Endothelial cell of umbilical vein (primary cell): Measurements from ENCODE around the gene KCNE4. TPM values are rescaled to one million over a fixed set of nuclear protein-coding genes. Genes with fewer than 3 reads are reported as not detected.

Experiments used
- BruUV-seq: library from RNA; stranded (reverse); fragments of 400-500 nt; replicated peaks from 2 replicates; lab custom pipeline; 2021; lab: Mats Ljungman, UMichigan
- CTCF ChIA-PET: fragments of 300-600, 350-600 bp; sonication (Branson Sonifier 250); formaldehyde crosslinking; loops from one replicate; lab custom pipeline; 2021; ENCODE audit warnings: antibody characterized with exemption, inconsistent platforms; lab: Charles Lee
- POLR2A ChIA-PET: fragments of 300-600, 350-600 bp; sonication (Branson Sonifier 250); formaldehyde crosslinking; loops from one replicate; lab custom pipeline; 2021; ENCODE audit warnings: antibody characterized with exemption, inconsistent platforms; lab: Charles Lee
- DNase-seq: peaks from one replicate; pipeline ENCODE4 v3.0.0-alpha.2; 2011; ENCODE audit warnings: low read depth, low spot score
- FAIRE-seq: peaks from 2 replicates; lab custom pipeline; 2011; peaks lifted over from hg19 to GRCh38; lab: Jason Lieb, UNC
- H2AFZ ChIP-seq: 2 replicates; pipeline ENCODE4 v1.6.0; 2012; ENCODE audit warnings: low read depth, low read length, control low read depth, inconsistent platforms
- H3K27ac ChIP-seq: 2 replicates; pipeline ENCODE4 v1.5.1; 2011; ENCODE audit warnings: low read depth, mild to moderate bottlenecking, control low read depth, low read length, moderate library complexity; ENCODE audit not compliant: insufficient read depth
- H3K27me3 ChIP-seq, 2 experiments: 2 replicates each; pipeline versions ENCODE4 v1.6.0 to v1.6.1; 2011; ENCODE audit warnings: low read length in 2 of 2, mixed read lengths in 1 of 2; ENCODE audit not compliant: control insufficient read depth in 2 of 2, insufficient read depth in 2 of 2
- H3K36me3 ChIP-seq, 2 experiments: 2 replicates in 1 of 2; 3 replicates in 1 of 2; pipeline ENCODE4 v1.5.1; 2011; ENCODE audit warnings: low read length in 2 of 2, mild to moderate bottlenecking in 1 of 2, moderate library complexity in 1 of 2; ENCODE audit not compliant: control insufficient read depth in 2 of 2, insufficient read depth in 2 of 2; ENCODE audit errors: extremely low read depth in 1 of 2
- H3K4me1 ChIP-seq: 3 replicates; pipeline ENCODE4 v1.5.1; 2011; ENCODE audit warnings: mild to moderate bottlenecking, low read length; ENCODE audit not compliant: control insufficient read depth, insufficient read depth; ENCODE audit errors: extremely low read depth
- H3K4me2 ChIP-seq: 2 replicates; pipeline ENCODE4 v1.6.1; 2011; ENCODE audit warnings: low read length, control low read depth, mixed read lengths; ENCODE audit not compliant: insufficient read depth
- H3K4me3 ChIP-seq, 3 experiments: fragments of 200-600 bp in 1 of 3; sonication (generic), shearing (Covaris generic) in 1 of 3; replicated peaks in 1 of 3; 2 replicates each; pipeline ENCODE4 v1.5.1; 2011 to 2016; ENCODE audit warnings: control low read depth in 3 of 3, low read length in 3 of 3, mild to moderate bottlenecking in 2 of 3, inconsistent platforms in 1 of 3, low read depth in 1 of 3, moderate library complexity in 1 of 3; ENCODE audit not compliant: insufficient read depth in 1 of 3
- H3K79me2 ChIP-seq: 2 replicates; pipeline ENCODE4 v1.6.0; 2012; ENCODE audit warnings: low read length, inconsistent platforms; ENCODE audit not compliant: control insufficient read depth, insufficient read depth
- H3K9ac ChIP-seq: replicated peaks from 2 replicates; pipeline ENCODE3; 2011; ENCODE audit warnings: low read length, control low read depth; ENCODE audit not compliant: insufficient read depth; ENCODE audit errors: extremely low read depth
- H3K9me1 ChIP-seq: replicated peaks from 3 replicates; pipeline ENCODE4 v1.6.0; 2011; ENCODE audit warnings: mild to moderate bottlenecking, low read length; ENCODE audit not compliant: control insufficient read depth, insufficient read depth; ENCODE audit errors: extremely low read depth
- H3K9me3 ChIP-seq: replicated peaks from 2 replicates; pipeline ENCODE4 v1.5.1; 2012; ENCODE audit warnings: low read length, inconsistent platforms; ENCODE audit not compliant: control insufficient read depth, insufficient read depth
- H4K20me1 ChIP-seq: replicated peaks from 2 replicates; pipeline ENCODE3; 2011; ENCODE audit warnings: mild to moderate bottlenecking, low read length; ENCODE audit not compliant: control insufficient read depth, insufficient read depth; ENCODE audit errors: extremely low read depth
- EZH2 ChIP-seq: IDR thresholded peaks from 2 replicates; pipeline ENCODE4 v1.6.1; 2012; ENCODE audit warnings: borderline replicate concordance, low read depth, mild to moderate bottlenecking, moderate library complexity, low read length, inconsistent platforms; ENCODE audit not compliant: severe bottlenecking
- FOS ChIP-seq: IDR thresholded peaks from 2 replicates; pipeline ENCODE4 v1.6.1; 2011; ENCODE audit warnings: mild to moderate bottlenecking, low read length, moderate library complexity, borderline replicate concordance; ENCODE audit not compliant: insufficient read depth
- GATA2 ChIP-seq: IDR thresholded peaks from 2 replicates; pipeline ENCODE4 v1.7.0; 2011; ENCODE audit warnings: low read depth, mild to moderate bottlenecking, moderate library complexity, mixed read lengths, low read length; ENCODE audit not compliant: insufficient read length, insufficient read depth
- JUN ChIP-seq: IDR thresholded peaks from 2 replicates; pipeline ENCODE4 v1.6.1; 2011; ENCODE audit warnings: borderline replicate concordance, low read depth; ENCODE audit not compliant: insufficient read length, insufficient read depth
- MYC ChIP-seq: IDR thresholded peaks from one replicate; pipeline ENCODE4 v1.6.1; 2011; ENCODE audit warnings: mild to moderate bottlenecking, low read depth, low read length
- POLR2A ChIP-seq: IDR thresholded peaks from 2 replicates; pipeline ENCODE4 v1.6.1; 2012; ENCODE audit warnings: low read depth, mild to moderate bottlenecking, control low read depth, low read length
- POLR2AphosphoS5 ChIP-seq: IDR thresholded peaks from 2 replicates; pipeline ENCODE4 v1.6.1; 2012; ENCODE audit warnings: low read depth, mild to moderate bottlenecking, control low read depth, low read length, moderate library complexity; ENCODE audit not compliant: insufficient read depth
- dilution Hi-C: fragments of 300-500 bp; cut with MboI; formaldehyde crosslinking; loops from one replicate; pipeline ENCODE4 v1.15.0; 2019; ENCODE audit warnings: low sequenced_read_pairs; ENCODE audit not compliant: extremely low pct_ligation_motif_present
- intact Hi-C: fragments of 100-400 bp; cut with micrococcal nuclease; formaldehyde crosslinking; loops from one replicate; pipeline ENCODE4 v1.10.0; 2022
- polyA plus RNA-seq, 4 experiments: library from polyadenylated mRNA; depleted of rRNA in 3 of 4; stranded (reverse) in 3 of 4; unstranded in 1 of 4; fragments of >200 nt; gene quantifications; 2 replicates each; pipeline versions ENCODE4 v1.2.1 to v1.2.3, GENCODE V29; 2011 to 2012; ENCODE audit warnings: missing spikeins in 1 of 4
- total RNA-seq: library from RNA; stranded (reverse); gene quantifications from 2 replicates; pipeline ENCODE4 v1.2.3, GENCODE V29; 2021
- TF ChIP-seq, protein P1 (sequence below): IDR thresholded peaks from 2 replicates; pipeline ENCODE4 v1.6.1; 2011; ENCODE audit not compliant: insufficient read depth, insufficient read length
- TF ChIP-seq, protein P2 (sequence below), 2 donors: IDR thresholded peaks; 1 replicate in 1 of 2; 2 replicates in 1 of 2; pipeline ENCODE4 v1.5.1; 2011; ENCODE audit warnings: low read length in 2 of 2, mild to moderate bottlenecking in 2 of 2, moderate library complexity in 2 of 2, control low read depth in 1 of 2, inconsistent platforms in 1 of 2, low read depth in 1 of 2; ENCODE audit not compliant: insufficient read depth in 1 of 2; ENCODE audit errors: extremely low read depth in 1 of 2

KCNE4 gene
- total and polyA plus RNA-seq, 2 donors (not counting 3 experiments of a cell fraction or from before 2014, with no cell fraction given) = 0.01 TPM; not detected in 1

DNA sequence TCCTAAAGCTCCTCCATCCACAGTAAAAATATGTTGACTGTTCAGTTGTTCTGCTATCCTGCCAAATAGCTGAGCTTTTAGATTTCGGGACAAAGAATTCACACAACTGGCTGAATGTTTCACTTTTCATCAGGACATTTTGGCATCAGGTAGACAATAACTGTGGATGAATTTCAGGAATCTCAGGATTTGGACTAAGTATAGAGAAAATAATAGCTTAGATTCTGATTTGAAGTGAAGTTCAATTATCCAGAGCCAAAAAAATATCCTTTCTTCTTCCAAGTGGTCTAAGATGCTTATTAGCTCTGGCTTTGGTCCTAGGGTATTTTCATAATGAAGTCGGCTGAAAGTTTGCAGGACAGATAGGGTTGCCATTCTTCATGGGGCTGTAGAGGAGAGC lies 16.1 kb downstream of the KCNE4 start:
- DNase-seq (no peak), FAIRE-seq (no peak)
- no peaks in the 10 kb centered on the region for H4K20me1 ChIP-seq
- TF ChIP-seq POLR2A (no peak), GATA2 (no peak), POLR2AphosphoS5 (no peak), MYC (no peak), FOS (no peak), JUN (no peak), EZH2 (no peak)
- TF ChIP-seq, protein P1, sequence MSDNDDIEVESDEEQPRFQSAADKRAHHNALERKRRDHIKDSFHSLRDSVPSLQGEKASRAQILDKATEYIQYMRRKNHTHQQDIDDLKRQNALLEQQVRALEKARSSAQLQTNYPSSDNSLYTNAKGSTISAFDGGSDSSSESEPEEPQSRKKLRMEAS = no peak
- TF ChIP-seq, protein P2, sequence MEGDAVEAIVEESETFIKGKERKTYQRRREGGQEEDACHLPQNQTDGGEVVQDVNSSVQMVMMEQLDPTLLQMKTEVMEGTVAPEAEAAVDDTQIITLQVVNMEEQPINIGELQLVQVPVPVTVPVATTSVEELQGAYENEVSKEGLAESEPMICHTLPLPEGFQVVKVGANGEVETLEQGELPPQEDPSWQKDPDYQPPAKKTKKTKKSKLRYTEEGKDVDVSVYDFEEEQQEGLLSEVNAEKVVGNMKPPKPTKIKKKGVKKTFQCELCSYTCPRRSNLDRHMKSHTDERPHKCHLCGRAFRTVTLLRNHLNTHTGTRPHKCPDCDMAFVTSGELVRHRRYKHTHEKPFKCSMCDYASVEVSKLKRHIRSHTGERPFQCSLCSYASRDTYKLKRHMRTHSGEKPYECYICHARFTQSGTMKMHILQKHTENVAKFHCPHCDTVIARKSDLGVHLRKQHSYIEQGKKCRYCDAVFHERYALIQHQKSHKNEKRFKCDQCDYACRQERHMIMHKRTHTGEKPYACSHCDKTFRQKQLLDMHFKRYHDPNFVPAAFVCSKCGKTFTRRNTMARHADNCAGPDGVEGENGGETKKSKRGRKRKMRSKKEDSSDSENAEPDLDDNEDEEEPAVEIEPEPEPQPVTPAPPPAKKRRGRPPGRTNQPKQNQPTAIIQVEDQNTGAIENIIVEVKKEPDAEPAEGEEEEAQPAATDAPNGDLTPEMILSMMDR (IDR thresholded peaks at IDR 0.05; ENCODE audit: extremely low read depth in 1 of 2, insufficient read depth in 1 of 2, low read depth in 1 of 2, low read length in 2 of 2) = no peak
- dilution Hi-C loops = no loop called here
- intact Hi-C loops = no loop called here
- POLR2A ChIA-PET = no interaction called here
- H3K79me2 ChIP-seq = no peaks in the 10 kb centered on the region
- no peaks in the 10 kb centered on the region for H3K9me3 ChIP-seq
- H3K4me2 ChIP-seq = no peak overlapping the region
- no peak overlapping the region for H3K4me3 ChIP-seq
- CTCF ChIA-PET = no interaction called here
- no peaks in the 10 kb centered on the region for H3K27me3 ChIP-seq
- no peaks in the 10 kb centered on the region for H3K36me3 ChIP-seq
- H3K27ac ChIP-seq = no peak overlapping the region
- no peaks in the 10 kb centered on the region for H3K9me1 ChIP-seq
- H3K9ac ChIP-seq = no peak overlapping the region
- BruUV-seq = no TSS peak
- no peaks in the 10 kb centered on the region for H3K4me1 ChIP-seq
- no peak overlapping the region for H2AFZ ChIP-seq
